ENCODE results near the gene ADRA2B. TPM values are rescaled to one million over a fixed set of nuclear protein-coding genes. Genes with fewer than 3 reads are reported as not detected.
"Not testable (repeated sequence)": the region's sequence is repeated elsewhere in the genome, so short reads cannot be mapped to it uniquely, and the experiment has no call there.

ADRA2B gene
- polyA plus RNA-seq, 1 donor (not counting 4 experiments of a cell fraction or from before 2014, with no cell fraction given) = not detected

DNA sequence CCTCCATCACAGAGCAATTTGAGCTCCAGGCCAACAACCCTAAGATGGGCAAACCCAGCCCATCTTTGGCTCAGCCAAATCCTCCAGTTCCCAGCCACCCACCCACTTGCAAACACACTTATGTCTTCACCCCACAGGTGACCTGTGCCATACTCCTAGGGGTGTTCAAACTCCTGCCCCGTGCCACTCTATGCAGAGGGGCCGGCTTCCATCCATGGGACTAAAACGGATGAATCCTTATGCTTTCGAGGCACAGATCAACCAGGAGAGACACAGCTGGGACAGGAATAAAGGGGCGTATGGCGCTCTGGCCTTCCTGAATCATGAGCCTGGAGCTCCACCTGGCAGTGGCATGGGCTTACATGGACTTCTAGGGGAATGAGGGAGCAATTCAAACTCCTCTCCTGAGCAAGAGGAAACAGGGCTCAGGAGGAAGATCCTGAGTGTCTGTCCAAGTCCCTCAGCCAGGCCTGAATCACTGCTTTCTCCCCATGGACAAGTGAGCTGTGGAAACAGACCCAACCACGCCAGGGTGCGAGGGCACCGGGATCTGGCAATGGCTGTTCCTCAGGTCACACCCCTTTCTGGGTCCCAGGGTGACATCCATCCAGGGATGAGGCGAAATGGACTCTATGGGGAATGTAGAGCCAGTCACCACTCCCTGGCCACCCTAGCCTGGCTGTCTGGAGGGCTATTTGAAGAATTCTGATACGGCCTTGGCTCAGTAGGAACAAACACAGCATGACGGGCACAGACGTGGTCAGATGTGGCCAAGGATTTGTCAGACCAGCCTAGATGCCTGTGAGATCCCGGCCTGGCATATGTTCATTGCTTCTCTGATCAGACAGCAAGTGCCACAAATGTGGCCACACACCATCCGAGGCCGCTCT lies 45.0 kb downstream of the ADRA2B start:
- H3K79me2 ChIP-seq (ENCODE audit: control insufficient read depth, insufficient read depth, low read length); H3K4me3 ChIP-seq (ENCODE audit: control insufficient read depth in 2 of 3, extremely low read depth in 1 of 3, insufficient read depth in 2 of 3, low read depth in 1 of 3, low read length in 3 of 3); H4K20me1 ChIP-seq (ENCODE audit: control insufficient read depth, extremely low read depth, insufficient read depth, low read length); H3K9me3 ChIP-seq (ENCODE audit: control insufficient read depth, low read depth, low read length); H3K9me1 ChIP-seq (ENCODE audit: control insufficient read depth, extremely low read depth, insufficient read depth, low read length); H3K4me1 ChIP-seq (ENCODE audit: control insufficient read depth, extremely low read depth, insufficient read depth, low read length); FAIRE-seq; DNase-seq (ENCODE audit: low read depth, low spot score); H3K4me2 ChIP-seq (ENCODE audit: control insufficient read depth, extremely low read depth, insufficient read depth, low read depth, low read length); H3K36me3 ChIP-seq (ENCODE audit: control insufficient read depth in 2 of 2, extremely low read depth in 1 of 2, insufficient read depth in 2 of 2, low read length in 2 of 2); H3K9ac ChIP-seq (ENCODE audit: control insufficient read depth, extremely low read depth, insufficient read depth, low read length); H2AFZ ChIP-seq (ENCODE audit: control insufficient read depth, low read length); H3K27me3 ChIP-seq (ENCODE audit: control insufficient read depth, extremely low read depth, insufficient read depth, low read length); H3K27ac ChIP-seq (ENCODE audit: control insufficient read depth, insufficient read depth, low read length); dilution Hi-C loops (cut with MboI; ENCODE audit: extremely low pct_ligation_motif_present, low sequenced_read_pairs): not testable (repeated sequence)

DNA sequence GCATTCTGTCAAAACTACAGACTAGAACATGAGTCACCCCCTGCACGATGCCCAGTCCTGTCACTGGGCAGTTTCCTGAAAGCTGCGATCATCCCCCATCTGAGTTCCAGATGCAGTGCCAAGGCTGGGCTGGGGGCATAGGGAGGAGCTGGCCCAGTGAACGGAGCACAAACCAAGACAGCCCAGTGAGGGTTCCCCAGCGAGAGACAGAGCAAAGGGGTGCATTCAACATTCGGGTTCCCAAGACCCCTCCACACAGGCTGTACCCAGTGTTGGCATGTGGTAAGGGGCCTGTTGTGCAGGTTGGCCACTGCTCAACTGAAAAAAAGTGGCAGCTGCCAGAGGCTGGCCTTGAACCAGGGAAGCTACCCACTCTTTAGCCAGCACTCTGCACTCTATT lies 46.0 kb downstream of the ADRA2B start:
- H3K9me1 ChIP-seq (ENCODE audit: control insufficient read depth, extremely low read depth, insufficient read depth, low read length); H3K9ac ChIP-seq (ENCODE audit: control insufficient read depth, extremely low read depth, insufficient read depth, low read length); H3K9me3 ChIP-seq (ENCODE audit: control insufficient read depth, low read depth, low read length); dilution Hi-C loops (cut with MboI; ENCODE audit: extremely low pct_ligation_motif_present, low sequenced_read_pairs); H3K36me3 ChIP-seq (ENCODE audit: control insufficient read depth in 2 of 2, extremely low read depth in 1 of 2, insufficient read depth in 2 of 2, low read length in 2 of 2); DNase-seq (ENCODE audit: low read depth, low spot score); H3K27ac ChIP-seq (ENCODE audit: control insufficient read depth, insufficient read depth, low read length); H4K20me1 ChIP-seq (ENCODE audit: control insufficient read depth, extremely low read depth, insufficient read depth, low read length); H3K4me2 ChIP-seq (ENCODE audit: control insufficient read depth, extremely low read depth, insufficient read depth, low read depth, low read length); H3K4me3 ChIP-seq (ENCODE audit: control insufficient read depth in 2 of 3, extremely low read depth in 1 of 3, insufficient read depth in 2 of 3, low read depth in 1 of 3, low read length in 3 of 3); H3K4me1 ChIP-seq (ENCODE audit: control insufficient read depth, extremely low read depth, insufficient read depth, low read length); FAIRE-seq; H3K27me3 ChIP-seq (ENCODE audit: control insufficient read depth, extremely low read depth, insufficient read depth, low read length); H2AFZ ChIP-seq (ENCODE audit: control insufficient read depth, low read length); H3K79me2 ChIP-seq (ENCODE audit: control insufficient read depth, insufficient read depth, low read length): not testable (repeated sequence)

DNA sequence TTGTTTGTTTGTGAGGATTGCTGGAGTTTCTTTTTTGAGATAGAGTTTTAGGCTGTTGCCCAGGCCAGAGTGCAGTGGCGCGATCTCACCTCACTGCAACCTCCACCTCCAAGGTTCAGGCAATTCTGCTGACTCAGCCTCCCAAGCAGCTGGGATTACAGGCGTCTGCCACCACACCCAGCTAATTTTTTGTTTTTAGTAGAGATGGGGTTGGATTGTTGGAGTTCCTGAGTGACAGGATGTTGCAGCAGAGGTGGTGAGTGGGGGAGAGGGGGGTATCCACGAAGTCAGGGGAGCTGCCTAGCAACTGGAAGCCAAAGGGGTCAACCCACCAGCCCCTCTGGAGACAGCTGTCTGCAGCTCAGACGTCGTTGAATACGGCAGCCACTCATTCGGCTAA lies 46.5 kb downstream of the ADRA2B start:
- H3K4me1 ChIP-seq (ENCODE audit: control insufficient read depth, extremely low read depth, insufficient read depth, low read length); H3K9ac ChIP-seq (ENCODE audit: control insufficient read depth, extremely low read depth, insufficient read depth, low read length); H2AFZ ChIP-seq (ENCODE audit: control insufficient read depth, low read length); H3K27me3 ChIP-seq (ENCODE audit: control insufficient read depth, extremely low read depth, insufficient read depth, low read length); FAIRE-seq; H3K79me2 ChIP-seq (ENCODE audit: control insufficient read depth, insufficient read depth, low read length); DNase-seq (ENCODE audit: low read depth, low spot score); dilution Hi-C loops (cut with MboI; ENCODE audit: extremely low pct_ligation_motif_present, low sequenced_read_pairs); H3K9me3 ChIP-seq (ENCODE audit: control insufficient read depth, low read depth, low read length); H4K20me1 ChIP-seq (ENCODE audit: control insufficient read depth, extremely low read depth, insufficient read depth, low read length); H3K4me3 ChIP-seq (ENCODE audit: control insufficient read depth in 2 of 3, extremely low read depth in 1 of 3, insufficient read depth in 2 of 3, low read depth in 1 of 3, low read length in 3 of 3); H3K36me3 ChIP-seq (ENCODE audit: control insufficient read depth in 2 of 2, extremely low read depth in 1 of 2, insufficient read depth in 2 of 2, low read length in 2 of 2); H3K9me1 ChIP-seq (ENCODE audit: control insufficient read depth, extremely low read depth, insufficient read depth, low read length); H3K4me2 ChIP-seq (ENCODE audit: control insufficient read depth, extremely low read depth, insufficient read depth, low read depth, low read length); H3K27ac ChIP-seq (ENCODE audit: control insufficient read depth, insufficient read depth, low read length): not testable (repeated sequence)

DNA sequence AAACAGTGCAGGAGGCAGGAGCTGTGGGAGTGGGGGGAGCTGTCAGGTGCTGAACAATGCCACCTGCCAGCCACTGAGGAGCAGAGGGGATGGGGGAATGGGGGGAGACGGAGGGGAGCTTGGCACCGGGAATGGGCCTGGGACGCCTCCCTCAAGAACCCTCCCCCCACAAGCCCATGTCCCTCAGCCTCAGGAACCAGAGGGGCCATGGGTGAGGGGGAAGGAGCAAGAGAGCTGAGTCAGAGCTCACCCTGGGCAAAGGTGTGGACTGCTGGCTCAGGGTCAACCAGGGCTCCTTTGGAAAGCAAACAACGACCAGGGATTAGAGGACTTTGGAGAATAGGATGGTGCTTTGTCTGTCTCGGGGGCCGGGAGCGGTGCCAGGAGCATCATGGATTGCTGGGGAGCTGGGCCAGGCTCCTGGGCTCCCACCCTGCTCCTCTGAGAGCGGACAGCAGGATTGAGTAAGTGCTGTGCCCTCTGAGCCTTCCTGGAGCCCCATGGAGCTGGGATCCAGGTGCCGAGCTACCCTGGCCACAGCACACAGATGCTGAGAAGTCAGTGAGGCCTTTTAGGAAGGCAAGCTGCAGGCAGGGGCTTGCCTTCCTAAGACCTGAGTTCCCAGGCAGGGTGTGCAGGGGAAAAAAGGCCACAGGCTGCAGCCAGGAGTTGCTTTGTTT lies 48.3 kb downstream of the ADRA2B start:
- DNase-seq (ENCODE audit: low read depth, low spot score); FAIRE-seq; H3K27me3 ChIP-seq (ENCODE audit: control insufficient read depth, extremely low read depth, insufficient read depth, low read length); H3K4me3 ChIP-seq (ENCODE audit: control insufficient read depth in 2 of 3, extremely low read depth in 1 of 3, insufficient read depth in 2 of 3, low read depth in 1 of 3, low read length in 3 of 3); H3K27ac ChIP-seq (ENCODE audit: control insufficient read depth, insufficient read depth, low read length); H2AFZ ChIP-seq (ENCODE audit: control insufficient read depth, low read length); H4K20me1 ChIP-seq (ENCODE audit: control insufficient read depth, extremely low read depth, insufficient read depth, low read length); H3K36me3 ChIP-seq (ENCODE audit: control insufficient read depth in 2 of 2, extremely low read depth in 1 of 2, insufficient read depth in 2 of 2, low read length in 2 of 2); H3K4me1 ChIP-seq (ENCODE audit: control insufficient read depth, extremely low read depth, insufficient read depth, low read length); H3K9me1 ChIP-seq (ENCODE audit: control insufficient read depth, extremely low read depth, insufficient read depth, low read length); H3K9me3 ChIP-seq (ENCODE audit: control insufficient read depth, low read depth, low read length); H3K79me2 ChIP-seq (ENCODE audit: control insufficient read depth, insufficient read depth, low read length); H3K9ac ChIP-seq (ENCODE audit: control insufficient read depth, extremely low read depth, insufficient read depth, low read length); H3K4me2 ChIP-seq (ENCODE audit: control insufficient read depth, extremely low read depth, insufficient read depth, low read depth, low read length); dilution Hi-C loops (cut with MboI; ENCODE audit: extremely low pct_ligation_motif_present, low sequenced_read_pairs): not testable (repeated sequence)
